CD1c-positive myeloid dendritic cell (primary cell): ENCODE data around the gene ENTPD1.
"Not testable (repeated sequence)": the region's sequence is repeated elsewhere in the genome, so short reads cannot be mapped to it uniquely, and the experiment has no call there.

Experiments
- DNase-seq: peaks from one replicate; pipeline ENCODE4 v3.0.0-alpha.2; 2016; ENCODE audit errors: extremely low spot score

ENTPD1 gene

DNA sequence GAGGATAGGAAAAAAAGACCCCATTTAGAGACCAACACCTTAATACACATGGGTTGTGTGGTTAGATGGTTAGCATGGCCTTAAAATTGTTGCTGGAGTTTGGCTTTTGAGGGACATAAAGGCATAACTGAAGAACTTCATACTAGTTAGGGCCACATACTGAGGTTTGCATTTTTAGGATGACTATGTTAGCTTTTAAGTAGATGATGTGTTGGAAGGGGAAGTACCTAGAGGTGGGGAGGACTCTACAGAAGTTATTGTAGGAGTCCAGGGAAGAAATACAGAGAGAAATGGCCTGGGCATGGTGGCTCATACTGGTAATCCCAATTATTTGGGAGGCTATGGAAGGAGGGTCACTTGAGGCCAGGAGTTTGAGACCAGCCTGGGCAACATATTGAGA lies 40.5 kb downstream of the ENTPD1 start:
- DNase-seq = no peak

DNA sequence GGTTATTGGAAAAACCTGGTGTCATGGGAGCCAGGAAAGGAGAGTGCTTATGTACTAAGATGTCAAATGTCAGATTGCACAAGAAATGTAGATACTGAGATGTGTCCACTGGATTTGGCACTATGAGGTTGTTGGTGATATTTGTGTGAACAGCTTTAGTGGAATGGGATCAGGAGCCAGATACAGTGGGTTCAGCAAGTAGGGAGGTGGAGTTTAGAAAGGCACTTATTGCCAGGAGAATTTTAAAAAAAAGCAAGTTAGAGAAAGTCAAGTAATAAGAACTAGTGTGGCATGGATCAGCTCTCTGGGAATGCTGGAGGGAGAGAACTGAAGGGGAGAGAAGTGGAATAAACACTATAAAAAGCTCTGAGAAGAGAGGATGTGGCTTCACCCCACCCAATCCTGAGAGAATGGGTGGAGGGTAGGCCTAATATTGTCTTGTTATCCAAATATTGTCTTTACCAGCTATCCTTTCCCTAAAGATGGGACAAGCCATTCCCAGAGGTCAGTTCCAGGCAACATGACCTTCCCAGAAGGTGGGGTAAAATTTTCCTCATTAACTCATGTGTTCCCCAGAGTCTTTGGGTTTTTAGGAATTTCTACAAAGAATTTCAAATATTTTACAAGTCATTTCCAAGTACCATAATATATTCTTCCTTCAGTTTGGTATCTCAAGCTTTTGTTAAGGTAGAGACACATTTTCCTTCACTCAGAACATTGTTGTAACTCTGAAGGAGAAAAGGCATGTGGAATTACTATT lies 42.3 kb downstream of the ENTPD1 start:
- no peak for DNase-seq

DNA sequence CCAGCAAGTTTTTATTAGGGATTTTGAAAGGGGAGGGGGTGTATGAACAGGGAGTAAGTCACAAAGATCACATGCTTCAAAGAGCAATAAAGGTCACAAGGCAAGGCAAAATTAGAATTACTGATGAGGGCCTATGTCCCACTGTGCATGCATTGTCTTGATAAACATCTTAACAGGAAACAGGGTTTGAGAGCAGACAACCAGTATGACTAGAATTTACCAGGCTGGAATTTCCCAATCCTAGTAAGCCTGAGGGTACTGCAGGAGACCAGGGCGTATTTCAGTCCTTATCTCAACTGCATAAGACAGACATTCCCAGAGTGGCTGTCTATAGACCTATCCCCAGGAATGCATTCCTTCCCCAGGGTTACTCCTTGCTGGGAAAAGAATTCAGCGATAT lies 44.3 kb downstream of the ENTPD1 start:
- DNase-seq = not testable (repeated sequence)

DNA sequence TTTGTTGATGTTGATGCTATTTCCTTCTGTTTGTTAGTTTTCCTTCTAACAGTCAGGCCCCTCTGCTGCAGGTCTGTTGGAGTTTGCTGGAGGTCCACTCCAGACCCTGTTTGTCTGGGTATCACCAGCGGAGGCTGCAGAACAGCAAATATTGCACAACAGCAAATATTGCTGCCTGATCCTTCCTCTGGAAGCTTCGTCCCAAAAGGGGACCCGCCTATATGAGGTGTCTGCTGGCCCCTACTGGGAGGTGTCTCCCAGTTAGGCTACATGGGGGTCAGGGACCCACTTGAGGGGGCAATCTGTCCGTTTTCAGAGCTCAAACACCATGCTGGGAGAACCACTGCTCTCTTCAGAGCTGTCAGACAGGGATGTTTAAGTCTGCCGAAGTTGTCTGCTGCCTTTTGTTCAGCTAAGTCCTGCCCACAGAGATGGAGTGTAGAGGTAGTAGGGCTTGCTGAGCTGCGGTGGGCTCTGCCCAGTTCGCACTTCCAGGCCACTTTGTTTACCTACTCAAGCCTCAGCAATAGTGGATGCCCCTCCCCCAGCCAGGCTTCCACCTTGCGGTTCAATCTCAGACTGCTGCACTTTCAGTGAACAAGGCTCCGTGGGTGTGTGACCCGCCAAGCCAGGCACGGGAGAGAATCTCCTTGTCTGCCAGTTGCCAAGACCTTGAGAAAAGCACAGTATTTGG lies 50.9 kb downstream of the ENTPD1 start:
- DNase-seq = not testable (repeated sequence)

DNA sequence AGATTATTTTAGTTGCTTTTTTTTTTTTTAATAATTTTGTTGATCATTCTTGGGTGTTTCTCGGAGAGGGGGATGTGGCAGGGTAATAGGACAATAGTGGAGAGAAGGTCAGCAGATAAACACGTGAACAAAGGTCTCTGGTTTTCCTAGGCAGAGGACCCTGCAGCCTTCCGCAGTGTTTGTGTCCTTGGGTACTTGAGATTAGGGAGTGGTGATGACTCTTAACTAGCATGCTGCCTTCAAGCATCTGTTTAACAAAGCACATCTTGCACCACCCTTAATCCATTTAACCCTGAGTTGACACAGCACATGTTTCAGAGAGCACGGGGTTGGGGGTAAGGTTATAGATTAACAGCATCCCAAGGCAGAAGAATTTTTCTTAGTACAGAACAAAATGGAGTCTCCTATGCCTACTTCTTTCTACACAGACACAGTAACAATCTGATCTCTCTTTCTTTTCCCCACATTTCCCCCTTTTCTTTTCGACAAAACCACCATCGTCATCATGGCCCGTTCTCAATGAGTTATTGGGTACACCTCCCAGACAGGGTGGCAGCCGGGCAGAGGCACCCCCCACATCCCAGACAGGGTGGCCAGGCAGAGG lies 52.8 kb downstream of the ENTPD1 start:
- not testable (repeated sequence) for DNase-seq

DNA sequence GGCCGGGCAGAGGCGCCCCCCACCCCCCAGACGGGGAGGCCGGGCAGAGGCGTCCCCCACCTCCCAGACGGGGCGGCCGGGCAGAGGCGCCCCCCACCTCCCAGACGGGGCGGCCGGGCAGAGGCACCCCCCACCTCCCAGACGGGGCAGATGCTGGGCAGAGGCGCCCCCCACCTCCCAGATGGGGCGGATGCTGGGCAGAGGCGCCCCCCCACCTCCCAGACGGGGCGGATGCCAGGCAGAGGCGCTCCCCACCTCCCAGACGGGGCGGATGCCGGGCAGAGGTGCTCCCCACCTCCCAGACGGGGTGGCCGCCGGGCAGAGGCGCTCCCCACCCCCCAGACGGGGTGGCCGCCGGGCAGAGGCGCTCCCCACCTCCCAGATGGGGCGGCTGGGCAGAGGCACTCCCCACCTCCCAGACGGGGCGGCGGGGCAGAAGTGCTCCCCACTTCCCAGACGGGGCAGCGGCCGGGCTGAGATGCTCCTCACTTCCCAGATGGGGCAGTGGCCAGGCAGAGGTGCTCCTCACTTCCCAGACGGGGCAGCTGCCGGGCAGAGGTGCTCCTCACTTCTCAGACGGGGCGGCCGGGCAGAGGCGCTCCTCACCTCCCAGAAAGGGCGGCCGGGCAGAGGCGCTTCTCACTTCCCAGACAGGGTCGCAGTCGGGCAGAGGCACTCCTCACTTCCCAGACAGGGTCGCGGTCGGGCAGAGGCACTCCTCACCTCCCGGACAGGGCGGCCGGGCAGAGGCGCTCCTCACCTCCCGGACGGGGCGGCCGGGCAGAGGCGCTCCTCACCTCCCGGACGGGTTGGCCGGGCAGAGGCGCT lies 53.6 kb downstream of the ENTPD1 start:
- DNase-seq = no peak

DNA sequence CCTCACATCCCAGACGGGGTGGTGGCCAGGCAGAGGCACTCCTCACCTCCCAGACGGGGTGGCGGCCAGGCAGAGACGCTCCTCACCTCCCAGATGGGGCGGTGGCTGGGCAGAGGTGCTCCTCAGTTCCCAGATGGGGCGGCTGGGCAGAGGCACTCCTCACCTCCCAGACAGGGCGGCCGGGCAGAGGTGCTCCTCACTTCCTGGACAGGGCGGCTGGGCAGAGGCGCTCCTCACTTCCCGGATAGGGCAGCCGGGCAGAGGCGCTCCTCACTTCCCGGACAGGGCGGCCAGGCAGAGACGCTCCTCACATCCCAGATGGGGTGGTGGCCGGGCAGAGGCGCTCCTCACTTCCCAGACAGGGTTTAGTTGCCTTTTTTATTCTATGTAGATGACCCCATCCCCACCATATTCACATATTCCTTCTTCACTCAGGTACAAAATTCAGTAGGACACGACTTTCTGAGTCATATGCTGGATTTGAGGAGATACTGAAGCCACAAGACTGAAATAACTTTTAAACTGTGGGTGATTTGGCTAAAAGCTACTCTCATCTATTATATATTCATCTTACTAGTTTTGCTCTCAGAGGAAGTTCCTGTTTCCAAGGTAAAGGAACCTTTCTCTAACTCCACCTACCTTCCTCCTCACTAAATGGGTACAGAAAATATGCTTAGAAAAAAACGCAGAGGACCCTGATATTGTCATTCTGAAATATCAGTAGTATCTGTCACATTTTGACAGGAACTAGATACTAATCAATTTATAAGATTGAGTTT lies 54.4 kb downstream of the ENTPD1 start:
- DNase-seq = no peak

DNA sequence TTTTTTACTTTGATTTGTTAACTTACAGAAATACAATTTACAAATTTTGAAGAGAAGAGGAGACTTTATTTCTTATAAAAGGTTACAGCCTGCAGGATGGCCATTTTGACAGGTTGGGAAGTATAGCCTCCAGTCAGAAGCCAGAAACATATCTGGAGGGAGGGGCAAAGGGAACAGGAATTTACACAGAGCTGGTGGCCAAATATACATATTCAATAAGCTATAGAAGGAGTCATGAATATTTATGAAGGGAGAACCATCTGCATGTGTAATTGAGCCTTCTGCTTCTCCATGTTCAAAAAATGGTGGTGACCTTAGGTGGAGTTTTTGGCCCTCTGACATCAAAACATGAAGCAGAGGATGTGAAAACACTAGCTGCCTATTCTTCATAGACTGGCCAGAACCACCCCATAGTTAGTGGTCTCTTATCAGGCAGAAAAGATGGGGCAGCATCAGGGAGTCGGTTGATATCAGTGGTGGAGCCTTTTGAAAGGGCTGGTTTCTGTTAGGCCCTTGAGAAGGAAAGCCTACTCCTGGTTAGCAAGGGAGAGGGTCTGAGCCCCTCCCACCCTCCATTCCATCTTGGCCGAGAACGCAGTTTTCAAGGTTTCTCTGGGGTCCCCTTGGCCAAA lies 57.2 kb downstream of the ENTPD1 start:
- DNase-seq = no peak

DNA sequence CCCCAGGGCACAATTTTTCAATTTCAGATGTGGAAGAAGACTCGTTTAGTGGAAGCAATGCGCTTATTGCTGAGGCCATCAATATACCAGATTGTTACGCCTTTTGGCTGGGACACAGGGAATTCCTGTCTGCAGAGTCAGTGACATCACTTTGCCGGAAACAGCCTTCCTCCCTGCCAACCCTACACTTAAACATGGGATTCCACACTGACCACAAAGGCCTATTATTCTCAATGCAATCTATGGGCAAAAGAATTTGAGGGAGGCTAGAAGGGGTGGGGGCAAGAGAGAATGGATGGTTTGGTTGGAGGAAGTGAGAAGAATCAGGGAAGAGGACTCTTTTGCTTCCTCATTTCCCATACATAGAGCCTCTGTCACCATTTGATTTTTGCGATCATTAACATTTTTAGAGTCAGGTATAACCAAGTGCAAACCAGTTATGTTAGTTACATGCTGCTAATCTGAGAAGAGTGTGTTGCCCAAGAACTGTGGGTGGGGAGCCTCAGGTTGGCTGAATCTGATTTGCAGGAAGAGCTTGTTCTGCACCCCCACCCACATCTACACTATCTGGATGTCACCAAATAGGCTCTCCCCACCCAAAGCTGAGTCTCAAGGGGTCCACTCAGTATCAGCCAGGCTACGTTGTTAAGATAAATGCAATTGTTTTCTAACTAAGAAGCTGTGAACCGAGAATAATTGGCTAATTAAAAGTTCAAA lies 58.2 kb downstream of the ENTPD1 start:
- DNase-seq = peak; percentile 35

DNA sequence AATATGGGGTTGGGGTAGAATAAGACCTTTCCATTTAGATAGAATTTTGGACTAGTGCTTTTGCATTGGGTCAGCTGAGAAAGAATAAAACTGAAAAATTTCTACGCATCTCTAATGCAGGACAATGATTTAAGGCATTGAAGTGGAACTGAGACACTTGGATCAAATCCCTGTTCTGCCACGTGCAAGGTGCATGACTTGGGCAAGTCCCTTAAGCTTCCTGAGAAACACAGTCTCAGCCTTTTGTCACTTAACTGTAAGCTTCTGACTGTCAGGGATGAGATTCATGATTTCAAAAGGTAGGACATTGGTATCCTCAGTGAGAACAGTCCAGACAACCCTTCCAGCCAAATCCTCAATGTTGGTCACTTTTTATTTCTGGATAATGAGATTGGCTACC lies 59.2 kb downstream of the ENTPD1 start:
- DNase-seq = no peak

DNA sequence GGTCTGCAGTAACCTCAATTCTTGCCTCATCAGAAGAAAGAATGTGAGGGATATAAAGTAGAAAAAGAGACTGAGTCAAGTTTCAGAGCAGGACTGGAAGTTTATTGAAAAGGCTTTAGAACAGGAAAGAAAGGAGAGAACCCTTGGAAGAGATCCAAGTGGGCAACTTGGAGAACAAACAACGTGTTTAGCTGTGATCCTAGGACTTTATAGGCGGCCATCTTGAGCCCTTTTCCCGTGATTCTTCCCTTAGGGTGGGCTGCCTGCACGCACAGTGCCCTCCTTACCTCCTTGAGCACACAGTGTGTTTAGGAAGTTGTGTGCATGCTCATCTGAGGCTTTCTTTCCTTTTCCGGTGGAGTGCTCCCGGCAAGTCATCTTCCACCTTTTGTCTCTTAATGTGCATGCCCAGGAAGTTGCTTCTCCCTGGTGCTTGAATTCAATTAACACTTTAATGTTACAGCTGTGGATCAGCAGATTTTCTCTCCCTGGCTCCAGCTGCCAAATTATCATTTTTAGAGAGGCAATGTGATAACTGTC lies 59.8 kb downstream of the ENTPD1 start:
- DNase-seq = no peak

DNA sequence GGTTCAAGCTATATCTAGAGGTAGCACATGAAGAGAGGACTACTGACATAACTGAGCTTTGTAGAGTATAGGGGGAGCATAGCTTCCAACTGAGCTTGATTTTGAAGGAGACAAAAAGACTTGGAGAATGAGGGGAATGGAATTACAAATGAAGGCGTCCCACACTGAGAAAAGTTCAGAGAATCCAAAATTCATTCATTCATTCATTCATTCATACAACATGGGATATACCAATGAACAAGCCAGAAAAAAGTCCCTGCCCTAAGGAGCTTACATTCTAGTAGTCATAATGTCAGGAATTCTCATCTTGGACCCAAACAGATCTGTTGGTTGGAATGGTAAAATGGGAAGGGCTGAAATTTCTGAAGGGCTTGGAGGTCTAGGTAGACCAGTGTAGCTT lies 62.0 kb downstream of the ENTPD1 start:
- no peak for DNase-seq

DNA sequence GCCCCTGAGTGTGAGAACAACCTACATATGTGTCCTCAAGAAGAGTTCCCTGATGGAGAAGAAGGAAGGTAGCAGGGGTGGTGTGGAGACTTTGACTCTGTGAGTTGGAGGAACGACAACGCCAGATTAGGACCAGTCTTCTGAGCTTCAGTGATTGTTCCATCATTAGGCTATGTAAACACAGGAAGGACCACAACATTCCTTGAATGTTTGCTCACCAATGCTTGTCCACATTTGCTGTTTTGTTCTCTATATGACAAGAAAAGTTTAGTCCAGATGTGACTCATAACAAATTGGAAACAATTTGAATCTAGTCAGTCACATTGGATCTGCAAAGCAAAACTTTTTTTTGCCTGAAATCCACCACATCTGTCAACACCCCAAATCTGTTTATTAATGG lies 62.7 kb downstream of the ENTPD1 start:
- DNase-seq = no peak

DNA sequence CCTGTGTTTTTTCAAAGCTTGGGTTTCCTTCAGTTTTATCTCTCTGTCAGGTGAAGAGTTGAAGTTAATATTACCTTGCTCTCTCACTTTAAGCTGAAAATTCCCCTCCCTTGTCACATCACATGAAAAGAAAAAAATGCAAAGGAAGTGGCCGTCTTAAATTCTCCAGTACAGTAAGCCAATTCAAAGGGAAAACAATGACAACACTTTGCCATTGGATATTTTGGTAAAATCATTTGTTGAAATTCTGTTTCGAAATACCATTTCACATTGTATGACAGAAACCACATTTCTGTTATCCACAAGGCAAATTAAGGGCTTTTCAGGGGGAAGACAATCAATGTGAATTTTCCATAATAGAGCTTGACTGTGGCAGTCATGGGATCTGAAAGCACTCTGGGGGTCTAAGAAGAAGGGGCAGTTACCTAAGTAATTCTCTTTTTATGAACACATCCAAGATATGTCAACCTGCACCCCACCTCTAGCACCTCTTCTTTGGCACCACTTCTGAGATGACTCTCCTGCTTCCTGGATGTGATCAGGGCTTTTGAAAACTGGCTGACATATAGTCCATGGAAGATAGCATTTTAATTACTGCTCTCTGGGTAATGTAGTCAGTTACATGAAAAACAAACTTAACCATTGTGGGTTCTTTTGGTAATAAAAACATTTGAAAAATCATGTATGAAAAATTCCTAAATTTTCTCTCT lies 63.8 kb downstream of the ENTPD1 start:
- DNase-seq = no peak

DNA sequence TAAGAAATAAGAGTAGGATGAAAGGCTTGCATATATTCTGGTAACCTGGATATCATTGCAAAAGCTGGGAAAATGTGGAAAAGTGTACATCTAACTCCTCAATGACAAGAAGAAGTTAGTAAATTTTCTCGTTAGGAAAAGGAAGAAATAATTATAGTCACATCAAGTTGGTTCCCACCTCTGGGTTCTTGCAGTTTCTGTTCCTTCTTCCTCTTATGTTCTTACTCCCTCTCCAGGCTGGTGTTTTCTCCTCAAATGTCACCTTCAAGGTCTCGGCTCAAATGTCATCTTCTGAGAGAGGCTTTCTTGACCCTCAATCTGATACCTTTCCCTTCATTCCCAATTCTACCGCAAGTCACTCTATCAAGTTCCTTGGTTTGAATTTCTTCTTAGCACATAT lies 64.4 kb downstream of the ENTPD1 start:
- peak; percentile 53 for DNase-seq

DNA sequence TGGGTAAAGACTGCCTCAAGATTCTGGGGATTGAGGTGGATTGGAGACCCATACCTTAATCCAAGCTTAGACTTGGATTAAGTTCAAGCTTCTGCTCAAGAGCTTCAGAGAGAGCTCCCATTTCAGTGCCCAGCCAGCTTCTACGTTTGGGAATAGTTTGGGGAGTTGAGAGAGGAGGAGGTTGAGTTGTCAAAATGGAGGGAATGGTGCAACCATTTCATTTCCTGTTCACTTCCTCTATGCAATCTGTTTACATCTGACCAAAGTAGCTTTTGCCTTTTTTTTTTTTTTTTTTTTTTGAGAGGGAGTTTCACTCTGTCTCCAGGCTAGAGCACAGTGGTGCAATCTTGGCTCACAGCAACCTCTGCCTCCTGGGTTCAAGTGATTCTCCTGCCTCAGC lies 65.8 kb downstream of the ENTPD1 start:
- DNase-seq = no peak

DNA sequence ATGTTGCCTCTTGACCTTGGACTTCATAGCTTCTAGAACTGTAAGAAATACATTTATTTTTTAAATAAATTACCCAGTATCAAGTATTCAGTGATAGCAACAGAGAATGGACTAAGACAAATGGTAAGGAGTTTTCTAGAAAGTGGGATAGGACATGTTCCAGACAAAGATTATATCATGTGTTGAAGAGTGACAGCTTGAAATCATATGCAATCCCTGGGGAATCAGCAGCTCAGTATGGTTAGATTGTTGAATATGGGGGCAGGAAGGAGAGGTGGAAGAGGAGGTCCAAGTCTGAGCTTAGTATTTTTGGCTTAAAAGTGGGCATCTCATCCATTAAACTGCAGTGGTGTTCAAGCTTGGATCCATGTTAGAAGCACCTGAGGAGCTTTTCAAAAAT lies 74.1 kb downstream of the ENTPD1 start:
- no peak for DNase-seq

DNA sequence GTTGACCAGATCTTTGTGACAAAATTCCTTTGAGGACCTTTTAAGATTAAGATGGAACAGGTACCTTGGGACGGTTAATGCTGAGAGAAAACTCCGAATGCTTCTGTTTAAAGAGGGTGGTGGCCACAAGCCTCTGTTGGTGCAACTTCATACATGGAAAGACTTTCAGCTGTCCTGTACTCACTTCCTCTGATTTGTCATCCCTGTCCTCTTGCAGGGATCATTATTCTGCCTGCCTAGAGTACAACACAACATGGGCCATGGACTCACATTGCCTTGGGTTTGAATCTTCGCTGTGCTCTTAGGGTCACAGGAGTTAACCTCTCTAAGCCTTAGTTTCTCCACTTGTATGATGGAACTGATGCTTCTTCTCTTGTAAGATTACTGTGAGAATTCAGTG lies 75.1 kb downstream of the ENTPD1 start:
- DNase-seq = no peak

DNA sequence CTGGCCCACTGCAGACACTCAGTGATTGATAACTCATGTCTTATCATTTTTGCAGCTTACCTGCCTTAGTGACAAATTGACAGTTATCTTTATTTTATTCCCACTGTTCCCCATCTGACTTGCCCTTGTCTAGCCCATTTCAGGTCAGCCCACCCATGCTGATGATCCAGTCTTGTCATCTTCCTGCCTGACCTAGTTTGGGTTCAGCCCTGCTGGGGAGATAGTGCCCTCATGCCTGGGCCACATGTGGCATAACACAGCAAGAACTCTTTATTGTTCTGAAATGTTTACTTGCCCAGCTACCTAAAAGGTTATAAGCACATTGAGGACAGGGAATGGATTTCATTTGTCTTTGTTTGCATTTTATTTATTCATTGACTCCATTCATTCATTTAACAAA lies 75.6 kb downstream of the ENTPD1 start:
- DNase-seq = no peak
